HCT116 (cell line): ENCODE results near the gene THOP1. TPM values are rescaled to one million over a fixed set of nuclear protein-coding genes. Genes with fewer than 3 reads are reported as not detected.

Source experiments
- ATAC-seq: fragments of 200-7000 bp; cut with Tn5 transposase; 2 replicates; pipeline ENCODE4 v1.9.1; 2020; ENCODE audit warnings: mild to moderate bottlenecking, moderate library complexity
- BruUV-seq: library from RNA; stranded (reverse); fragments of 400-500 nt; replicated peaks from 2 replicates; lab custom pipeline; 2021; lab: Mats Ljungman, UMichigan
- CTCF ChIA-PET: fragments of 300-600 bp; sonication (Branson Sonifier 250); formaldehyde crosslinking; loops from one replicate; lab custom pipeline; 2021; ENCODE audit warnings: antibody characterized with exemption; lab: Charles Lee
- POLR2A ChIA-PET: fragments of 300-600, 350-600 bp; sonication (Branson Sonifier 250); formaldehyde crosslinking; loops from one replicate; lab custom pipeline; 2021; ENCODE audit warnings: antibody characterized with exemption; lab: Charles Lee
- RAD21 ChIA-PET, 2 experiments: fragments of 300-600 bp; sonication (Branson Sonifier 250); formaldehyde crosslinking; loops; one replicate each; lab custom pipeline; 2023; ENCODE audit warnings: low total read pairs in 2 of 2; ENCODE audit not compliant: uncharacterized antibody in 2 of 2, unreplicated experiment in 2 of 2, low non-redundant PET in 1 of 2; lab: Charles Lee
- DNase-seq: peaks from one replicate; pipeline ENCODE4 v3.0.0-alpha.2; 2010; ENCODE audit warnings: low read depth, low spot score
- H2AFZ ChIP-seq: fragments of 200-600 bp; shearing (Covaris generic), sonication (generic); 2 replicates; pipeline ENCODE4 v1.6.1; 2017; ENCODE audit warnings: low read depth, mixed run types, mixed read lengths, antibody characterized with exemption, low read length; ENCODE audit not compliant: poor library complexity, severe bottlenecking
- H3K27ac ChIP-seq: 2 replicates; pipeline ENCODE4 v1.5.1; 2012; ENCODE audit warnings: low read depth, low read length
- H3K27me3 ChIP-seq: fragments of 200-600 bp; sonication (generic); 2 replicates; pipeline ENCODE4 v1.6.1; 2016; ENCODE audit warnings: mixed run types, low read length, mixed read lengths; ENCODE audit not compliant: insufficient read depth
- H3K36me3 ChIP-seq, 2 experiments: fragments of 200-500 bp in 1 of 2; fragments of 200-600 bp in 1 of 2; sonication (Bioruptor generic) in 1 of 2; sonication (generic) in 1 of 2; 2 replicates each; pipeline versions ENCODE4 v1.5.1 to v1.6.1; 2014 to 2016; ENCODE audit warnings: low read length in 2 of 2, inconsistent platforms in 1 of 2, mixed read lengths in 1 of 2, mixed run types in 1 of 2; ENCODE audit not compliant: insufficient read depth in 2 of 2, control insufficient read depth in 1 of 2
- H3K4me1 ChIP-seq, 2 experiments: fragments of 200-600 bp in 1 of 2; sonication (generic) in 1 of 2; 2 replicates each; pipeline versions ENCODE4 v1.5.1 to v1.6.1; 2012 to 2017; ENCODE audit warnings: low read length in 2 of 2, inconsistent platforms in 1 of 2, mild to moderate bottlenecking in 1 of 2, mixed read lengths in 1 of 2, mixed run types in 1 of 2, moderate library complexity in 1 of 2; ENCODE audit not compliant: insufficient read depth in 2 of 2, control insufficient read depth in 1 of 2
- H3K4me2 ChIP-seq: fragments of 200-600 bp; sonication (generic); 2 replicates; pipeline ENCODE4 v1.6.1; 2017; ENCODE audit warnings: mixed run types, low read length, mixed read lengths
- H3K4me3 ChIP-seq, 2 experiments: fragments of 200-600 bp in 1 of 2; sonication (generic) in 1 of 2; replicated peaks in 1 of 2; 2 replicates each; pipeline ENCODE4 v1.5.1; 2011 to 2016; ENCODE audit warnings: low read length in 2 of 2, control low read depth in 1 of 2, low read depth in 1 of 2, mild to moderate bottlenecking in 1 of 2, mixed read lengths in 1 of 2, mixed run types in 1 of 2
- H3K79me2 ChIP-seq: fragments of 200-600 bp; sonication (generic); 2 replicates; pipeline ENCODE4 v1.6.1; 2017; ENCODE audit warnings: mild to moderate bottlenecking, mixed run types, low read length, moderate library complexity, mixed read lengths; ENCODE audit not compliant: insufficient read depth
- H3K9ac ChIP-seq: fragments of 200-600 bp; sonication (generic); 2 replicates; pipeline ENCODE4 v1.6.1; 2016; ENCODE audit warnings: low read length, mixed read lengths
- H3K9me2 ChIP-seq: fragments of 200-600 bp; sonication (generic), shearing (Covaris generic); 2 replicates; pipeline ENCODE4 v1.6.1; 2017; ENCODE audit warnings: mixed run types, mild to moderate bottlenecking, moderate library complexity; ENCODE audit not compliant: insufficient read depth
- H3K9me3 ChIP-seq, 2 experiments: fragments of 200-500 bp in 1 of 2; fragments of 200-600 bp in 1 of 2; sonication (Bioruptor generic) in 1 of 2; sonication (generic) in 1 of 2; 2 replicates each; pipeline ENCODE4 v1.6.1; 2014 to 2017; ENCODE audit warnings: low read length in 2 of 2, mixed read lengths in 2 of 2, inconsistent platforms in 1 of 2, low read depth in 1 of 2, mild to moderate bottlenecking in 1 of 2, mixed run types in 1 of 2, moderate library complexity in 1 of 2; ENCODE audit not compliant: control insufficient read depth in 1 of 2, insufficient read depth in 1 of 2
- H4K20me1 ChIP-seq: fragments of 200-600 bp; sonication (generic), shearing (Covaris generic); 2 replicates; pipeline ENCODE4 v1.6.1; 2017; ENCODE audit warnings: mixed run types, mild to moderate bottlenecking, moderate library complexity; ENCODE audit not compliant: insufficient read depth
- CBX3 ChIP-seq: IDR thresholded peaks from 2 replicates; pipeline ENCODE4 v1.6.1; 2012; ENCODE audit warnings: low read depth
- EGR1 ChIP-seq: IDR thresholded peaks from 2 replicates; pipeline ENCODE4 v1.6.1; 2012; ENCODE audit warnings: low read depth
- ELF1 ChIP-seq: IDR thresholded peaks from 2 replicates; pipeline ENCODE4 v1.6.1; 2012; ENCODE audit warnings: low read depth, borderline replicate concordance
- EZH2phosphoT487 ChIP-seq: fragments of 200-600 bp; IDR thresholded peaks from 2 replicates; pipeline ENCODE4 v1.6.1; 2018; ENCODE audit warnings: antibody characterized with exemption, borderline replicate concordance
- JUND ChIP-seq: IDR thresholded peaks from 2 replicates; pipeline ENCODE4 v1.6.1; 2012
- TCF7L2 ChIP-seq: IDR thresholded peaks from 2 replicates; pipeline ENCODE4 v1.7.0; 2011; ENCODE audit warnings: borderline replicate concordance, inconsistent platforms; ENCODE audit not compliant: insufficient read depth, insufficient read length; ENCODE audit errors: extremely low read depth
- ZFX ChIP-seq: fragments of 450-650 bp; IDR thresholded peaks from 2 replicates; pipeline ENCODE4 v1.6.1; 2017
- intact Hi-C: fragments of 100-400 bp; cut with micrococcal nuclease; formaldehyde crosslinking; loops from 2 replicates; pipeline ENCODE4 v1.10.0; 2022
- total RNA-seq: library from RNA; stranded (reverse); gene quantifications from one replicate; pipeline ENCODE4 v1.2.1, GENCODE V29; 2021; ENCODE audit not compliant: unreplicated experiment
- TF ChIP-seq, protein P1 (sequence below): IDR thresholded peaks from 2 replicates; pipeline ENCODE4 v1.6.1; 2011; ENCODE audit warnings: mild to moderate bottlenecking, low read length, moderate library complexity; ENCODE audit not compliant: insufficient replicate concordance; ENCODE audit errors: extremely low read depth
- TF ChIP-seq, protein P2 (sequence below): IDR thresholded peaks from 2 replicates; pipeline ENCODE4 v1.6.1; 2012
- TF ChIP-seq, protein P3 (sequence below): IDR thresholded peaks from 2 replicates; pipeline ENCODE4 v1.6.1; 2012
- TF ChIP-seq, protein P4 (sequence below), 3 experiments: fragments of 200-600 bp in 1 of 3; sonication (generic) in 1 of 3; IDR thresholded peaks in 2 of 3; conservative IDR thresholded peaks in 1 of 3; 2 replicates each; pipeline ENCODE4 v1.5.1; 2012 to 2017; ENCODE audit warnings: low read depth in 2 of 3, low read length in 2 of 3, antibody characterized with exemption in 1 of 3, borderline replicate concordance in 1 of 3, control low read depth in 1 of 3, mild to moderate bottlenecking in 1 of 3, mixed read lengths in 1 of 3, mixed run types in 1 of 3, moderate library complexity in 1 of 3; ENCODE audit not compliant: insufficient read depth in 1 of 3

Gene THOP1
- total RNA-seq, 1 experiment from 2014 or later, result 201 TPM

DNA sequence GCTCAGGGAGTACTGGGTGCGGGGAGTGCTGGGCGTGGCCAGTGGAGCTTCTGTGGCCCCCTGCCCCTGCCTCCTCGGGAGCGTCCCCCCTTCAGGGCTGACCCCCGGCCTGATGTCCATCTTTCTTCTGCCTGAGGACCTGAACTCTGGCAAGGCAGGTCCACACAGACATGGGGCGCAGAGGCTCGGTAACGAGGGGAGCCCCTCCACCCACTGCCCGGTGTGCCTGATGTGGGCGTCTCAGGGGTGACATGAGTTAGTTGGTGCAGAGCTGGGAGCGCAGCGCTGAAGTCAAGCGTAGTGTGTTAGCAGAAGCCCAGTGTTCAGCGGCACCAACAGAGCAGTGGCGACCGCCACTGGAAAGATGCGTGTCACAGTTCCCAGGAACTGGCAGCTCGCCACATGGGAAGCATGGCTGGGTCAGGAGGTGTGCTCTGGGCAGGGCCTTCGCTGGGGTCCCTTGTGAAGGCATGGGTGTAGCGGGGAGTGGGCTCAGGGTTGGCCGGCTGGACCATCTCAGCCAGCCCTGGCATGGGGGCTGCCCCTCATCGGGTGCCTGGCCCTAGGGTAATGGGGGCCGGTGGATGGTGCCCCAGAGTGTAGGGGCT lies 11.5 kb downstream of the THOP1 start:
- H4K20me1 ChIP-seq, result no peaks in the 10 kb centered on the region
- DNase-seq (no peak), ATAC-seq (no peak)
- TF ChIP-seq, protein P1, sequence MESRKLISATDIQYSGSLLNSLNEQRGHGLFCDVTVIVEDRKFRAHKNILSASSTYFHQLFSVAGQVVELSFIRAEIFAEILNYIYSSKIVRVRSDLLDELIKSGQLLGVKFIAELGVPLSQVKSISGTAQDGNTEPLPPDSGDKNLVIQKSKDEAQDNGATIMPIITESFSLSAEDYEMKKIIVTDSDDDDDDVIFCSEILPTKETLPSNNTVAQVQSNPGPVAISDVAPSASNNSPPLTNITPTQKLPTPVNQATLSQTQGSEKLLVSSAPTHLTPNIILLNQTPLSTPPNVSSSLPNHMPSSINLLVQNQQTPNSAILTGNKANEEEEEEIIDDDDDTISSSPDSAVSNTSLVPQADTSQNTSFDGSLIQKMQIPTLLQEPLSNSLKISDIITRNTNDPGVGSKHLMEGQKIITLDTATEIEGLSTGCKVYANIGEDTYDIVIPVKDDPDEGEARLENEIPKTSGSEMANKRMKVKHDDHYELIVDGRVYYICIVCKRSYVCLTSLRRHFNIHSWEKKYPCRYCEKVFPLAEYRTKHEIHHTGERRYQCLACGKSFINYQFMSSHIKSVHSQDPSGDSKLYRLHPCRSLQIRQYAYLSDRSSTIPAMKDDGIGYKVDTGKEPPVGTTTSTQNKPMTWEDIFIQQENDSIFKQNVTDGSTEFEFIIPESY, result no peak
- no peak for TF ChIP-seq TCF7L2
- TF ChIP-seq EZH2phosphoT487, result no peak
- TF ChIP-seq, protein P2, sequence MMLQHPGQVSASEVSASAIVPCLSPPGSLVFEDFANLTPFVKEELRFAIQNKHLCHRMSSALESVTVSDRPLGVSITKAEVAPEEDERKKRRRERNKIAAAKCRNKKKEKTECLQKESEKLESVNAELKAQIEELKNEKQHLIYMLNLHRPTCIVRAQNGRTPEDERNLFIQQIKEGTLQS, result no peak
- TF ChIP-seq ZFX, result no peak
- no peak for TF ChIP-seq CBX3
- TF ChIP-seq, protein P3, sequence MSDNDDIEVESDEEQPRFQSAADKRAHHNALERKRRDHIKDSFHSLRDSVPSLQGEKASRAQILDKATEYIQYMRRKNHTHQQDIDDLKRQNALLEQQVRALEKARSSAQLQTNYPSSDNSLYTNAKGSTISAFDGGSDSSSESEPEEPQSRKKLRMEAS, result no peak
- TF ChIP-seq ELF1, result no peak
- TF ChIP-seq JUND, result no peak
- TF ChIP-seq, protein P4, sequence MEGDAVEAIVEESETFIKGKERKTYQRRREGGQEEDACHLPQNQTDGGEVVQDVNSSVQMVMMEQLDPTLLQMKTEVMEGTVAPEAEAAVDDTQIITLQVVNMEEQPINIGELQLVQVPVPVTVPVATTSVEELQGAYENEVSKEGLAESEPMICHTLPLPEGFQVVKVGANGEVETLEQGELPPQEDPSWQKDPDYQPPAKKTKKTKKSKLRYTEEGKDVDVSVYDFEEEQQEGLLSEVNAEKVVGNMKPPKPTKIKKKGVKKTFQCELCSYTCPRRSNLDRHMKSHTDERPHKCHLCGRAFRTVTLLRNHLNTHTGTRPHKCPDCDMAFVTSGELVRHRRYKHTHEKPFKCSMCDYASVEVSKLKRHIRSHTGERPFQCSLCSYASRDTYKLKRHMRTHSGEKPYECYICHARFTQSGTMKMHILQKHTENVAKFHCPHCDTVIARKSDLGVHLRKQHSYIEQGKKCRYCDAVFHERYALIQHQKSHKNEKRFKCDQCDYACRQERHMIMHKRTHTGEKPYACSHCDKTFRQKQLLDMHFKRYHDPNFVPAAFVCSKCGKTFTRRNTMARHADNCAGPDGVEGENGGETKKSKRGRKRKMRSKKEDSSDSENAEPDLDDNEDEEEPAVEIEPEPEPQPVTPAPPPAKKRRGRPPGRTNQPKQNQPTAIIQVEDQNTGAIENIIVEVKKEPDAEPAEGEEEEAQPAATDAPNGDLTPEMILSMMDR (IDR thresholded peaks at IDR 0.05 in 2 of 3, conservative IDR thresholded peaks at IDR 0.05 in 1 of 3; ENCODE audit: borderline replicate concordance in 1 of 3, insufficient read depth in 1 of 3, low read depth in 2 of 3, low read length in 2 of 3), result no peak
- TF ChIP-seq EGR1, result no peak
- H3K9me3 ChIP-seq, result no peaks in the 10 kb centered on the region
- H3K9ac ChIP-seq, result no peak overlapping the region
- H3K4me1 ChIP-seq, result peaks cover 0 to 6% of the 10 kb centered on the region in 2 experiments; a peak in 2 of 4 replicates
- ChIA-PET CTCF (no interaction called here), RAD21 (no interaction called here), POLR2A (no interaction called here)
- H3K4me3 ChIP-seq, result no peak overlapping the region
- no TSS peak for BruUV-seq
- peaks cover 43 to 63% of the 10 kb centered on the region in 2 experiments; a peak in 3 of 4 replicates for H3K36me3 ChIP-seq
- H3K27ac ChIP-seq, result no peak overlapping the region
- intact Hi-C loops, result no loop called here
- H3K4me2 ChIP-seq, result no peak overlapping the region
- no peaks in the 10 kb centered on the region for H3K9me2 ChIP-seq
- H2AFZ ChIP-seq, result no peak overlapping the region
- peaks cover 42% of the 10 kb centered on the region for H3K79me2 ChIP-seq
- H3K27me3 ChIP-seq, result no peaks in the 10 kb centered on the region
